ENCODE data around the gene ATP2C2.

ATP2C2 gene

DNA sequence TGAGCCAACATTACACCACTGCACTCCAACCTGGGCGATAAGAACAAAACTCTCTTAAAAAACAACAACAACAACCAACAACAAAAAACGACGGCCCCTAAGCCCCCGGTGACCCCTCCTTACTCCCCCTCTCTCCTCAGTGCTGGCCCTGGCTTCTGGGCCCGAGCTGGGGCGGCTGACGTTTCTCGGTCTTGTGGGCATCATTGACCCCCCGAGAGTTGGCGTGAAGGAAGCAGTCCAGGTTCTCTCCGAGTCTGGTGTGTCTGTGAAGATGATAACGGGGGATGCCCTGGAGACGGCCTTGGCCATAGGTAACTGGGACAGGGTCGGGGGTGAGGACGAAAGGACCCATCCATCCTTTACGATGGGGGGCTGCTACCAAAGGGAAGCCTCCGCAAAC is 83.4 kb downstream of the ATP2C2 start:
- no peak overlapping the region for H3K4me3 ChIP-seq (ENCODE audit: low read length in 2 of 2)
- peaks cover 0 to 4% of the 10 kb centered on the region in 2 donors for H3K27me3 ChIP-seq (ENCODE audit: control insufficient read depth in 1 of 2, insufficient read depth in 2 of 2, low read length in 2 of 2)
- no peaks in the 10 kb centered on the region for H3K4me1 ChIP-seq (ENCODE audit: control insufficient read depth, insufficient read depth, low read length)
- no peaks in the 10 kb centered on the region for H3K9me3 ChIP-seq (ENCODE audit: control insufficient read depth in 2 of 2, low read length in 2 of 2)
- no peak overlapping the region for H3K27ac ChIP-seq (ENCODE audit: low read length)
- H3K9ac ChIP-seq (ENCODE audit: low read length in 2 of 2), result no peak overlapping the region
- no peaks in the 10 kb centered on the region for H3K36me3 ChIP-seq (ENCODE audit: control insufficient read depth in 2 of 2, insufficient read depth in 2 of 2, low read length in 2 of 2)

DNA sequence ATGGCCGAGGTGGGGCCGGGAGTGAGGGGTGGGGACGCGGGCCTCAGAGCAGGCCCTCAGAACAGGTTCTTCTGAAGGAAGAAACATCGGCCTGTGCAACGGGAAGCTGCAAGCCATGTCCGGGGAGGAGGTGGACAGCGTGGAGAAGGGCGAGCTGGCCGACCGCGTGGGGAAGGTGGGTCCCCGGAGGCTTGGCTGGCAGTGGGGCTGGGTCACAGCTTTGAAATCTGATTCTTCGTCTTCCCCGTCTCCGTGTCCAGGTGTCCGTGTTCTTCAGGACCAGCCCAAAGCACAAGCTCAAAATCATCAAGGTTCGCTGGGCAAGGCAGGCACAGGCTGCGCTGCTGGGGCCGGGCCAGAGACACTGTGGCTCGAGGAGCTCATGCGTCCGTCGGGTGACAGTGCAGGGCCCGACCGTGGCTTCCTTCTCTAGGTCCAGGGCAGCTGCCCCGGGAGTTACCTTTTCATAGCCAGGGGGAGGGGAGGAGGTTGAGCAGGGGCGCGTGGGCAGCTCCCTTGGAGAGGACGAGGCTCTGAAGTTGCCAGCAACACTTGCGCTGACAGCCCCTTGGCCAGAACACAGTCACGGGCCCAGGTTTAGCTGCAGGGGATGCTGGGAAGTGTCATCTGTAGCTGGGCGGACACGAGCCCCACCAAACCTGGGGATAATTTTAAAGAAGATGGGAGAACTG is 84.9 kb downstream of the ATP2C2 start:
- Histone ChIP-seq H3K27me3 (ENCODE audit: control insufficient read depth in 1 of 2, insufficient read depth in 2 of 2, low read length in 2 of 2) (peaks cover 0 to 4% of the 10 kb centered on the region in 2 donors), H3K36me3 (ENCODE audit: control insufficient read depth in 2 of 2, insufficient read depth in 2 of 2, low read length in 2 of 2) (no peaks in the 10 kb centered on the region), H3K4me3 (ENCODE audit: low read length in 2 of 2) (no peak overlapping the region), H3K9ac (ENCODE audit: low read length in 2 of 2) (no peak overlapping the region), H3K9me3 (ENCODE audit: control insufficient read depth in 2 of 2, low read length in 2 of 2) (no peaks in the 10 kb centered on the region), H3K4me1 (ENCODE audit: control insufficient read depth, insufficient read depth, low read length) (no peaks in the 10 kb centered on the region), H3K27ac (ENCODE audit: low read length) (no peak overlapping the region)

DNA sequence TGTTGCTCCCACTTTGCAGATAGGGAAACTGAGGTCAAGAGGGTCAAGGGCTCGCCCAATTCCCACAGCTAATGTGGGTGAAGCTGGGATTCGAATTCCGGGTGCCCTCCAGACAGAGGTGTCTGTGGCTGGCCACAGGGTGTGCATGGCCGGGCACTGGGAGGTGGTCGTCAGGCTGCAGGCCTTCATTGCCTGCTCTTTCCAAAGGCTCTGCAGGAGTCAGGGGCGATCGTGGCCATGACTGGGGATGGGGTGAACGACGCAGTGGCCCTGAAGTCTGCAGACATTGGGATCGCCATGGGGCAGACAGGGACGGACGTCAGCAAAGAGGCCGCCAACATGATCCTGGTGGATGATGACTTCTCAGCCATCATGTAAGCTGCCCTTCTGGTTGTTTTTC is 86.3 kb downstream of the ATP2C2 start:
- Histone ChIP-seq H3K27me3 (ENCODE audit: control insufficient read depth in 1 of 2, insufficient read depth in 2 of 2, low read length in 2 of 2) (peaks cover 0 to 4% of the 10 kb centered on the region in 2 donors), H3K4me1 (ENCODE audit: control insufficient read depth, insufficient read depth, low read length) (no peaks in the 10 kb centered on the region), H3K4me3 (ENCODE audit: low read length in 2 of 2) (no peak overlapping the region), H3K9me3 (ENCODE audit: control insufficient read depth in 2 of 2, low read length in 2 of 2) (no peaks in the 10 kb centered on the region), H3K27ac (ENCODE audit: low read length) (no peak overlapping the region), H3K36me3 (ENCODE audit: control insufficient read depth in 2 of 2, insufficient read depth in 2 of 2, low read length in 2 of 2) (no peaks in the 10 kb centered on the region), H3K9ac (ENCODE audit: low read length in 2 of 2) (no peak overlapping the region)

DNA sequence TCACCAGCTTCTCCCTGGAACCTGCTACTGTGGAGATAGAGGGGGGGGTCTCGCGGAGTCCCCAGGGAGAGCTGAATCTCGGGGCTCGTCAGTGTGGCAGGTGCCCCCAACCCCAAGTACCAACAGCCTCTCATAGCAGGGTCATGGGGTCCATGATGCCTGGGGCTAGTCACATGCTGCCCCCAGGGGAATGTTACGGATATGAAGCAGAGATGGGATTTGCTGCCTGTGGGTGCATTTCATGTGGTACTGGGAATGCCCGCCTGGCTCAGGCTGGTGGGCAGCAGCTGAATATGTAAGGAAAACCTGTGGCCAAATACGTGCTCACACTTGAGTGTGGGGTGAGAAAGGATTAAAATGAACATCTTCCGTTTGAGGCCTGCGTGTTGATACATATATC is 86.7 kb downstream of the ATP2C2 start:
- Histone ChIP-seq H3K36me3 (ENCODE audit: control insufficient read depth in 2 of 2, insufficient read depth in 2 of 2, low read length in 2 of 2) (no peaks in the 10 kb centered on the region), H3K9me3 (ENCODE audit: control insufficient read depth in 2 of 2, low read length in 2 of 2) (no peaks in the 10 kb centered on the region), H3K27me3 (ENCODE audit: control insufficient read depth in 1 of 2, insufficient read depth in 2 of 2, low read length in 2 of 2) (peaks cover 0 to 4% of the 10 kb centered on the region in 2 donors), H3K4me1 (ENCODE audit: control insufficient read depth, insufficient read depth, low read length) (no peaks in the 10 kb centered on the region), H3K27ac (ENCODE audit: low read length) (no peak overlapping the region), H3K9ac (ENCODE audit: low read length in 2 of 2) (no peak overlapping the region), H3K4me3 (ENCODE audit: low read length in 2 of 2) (no peak overlapping the region)

DNA sequence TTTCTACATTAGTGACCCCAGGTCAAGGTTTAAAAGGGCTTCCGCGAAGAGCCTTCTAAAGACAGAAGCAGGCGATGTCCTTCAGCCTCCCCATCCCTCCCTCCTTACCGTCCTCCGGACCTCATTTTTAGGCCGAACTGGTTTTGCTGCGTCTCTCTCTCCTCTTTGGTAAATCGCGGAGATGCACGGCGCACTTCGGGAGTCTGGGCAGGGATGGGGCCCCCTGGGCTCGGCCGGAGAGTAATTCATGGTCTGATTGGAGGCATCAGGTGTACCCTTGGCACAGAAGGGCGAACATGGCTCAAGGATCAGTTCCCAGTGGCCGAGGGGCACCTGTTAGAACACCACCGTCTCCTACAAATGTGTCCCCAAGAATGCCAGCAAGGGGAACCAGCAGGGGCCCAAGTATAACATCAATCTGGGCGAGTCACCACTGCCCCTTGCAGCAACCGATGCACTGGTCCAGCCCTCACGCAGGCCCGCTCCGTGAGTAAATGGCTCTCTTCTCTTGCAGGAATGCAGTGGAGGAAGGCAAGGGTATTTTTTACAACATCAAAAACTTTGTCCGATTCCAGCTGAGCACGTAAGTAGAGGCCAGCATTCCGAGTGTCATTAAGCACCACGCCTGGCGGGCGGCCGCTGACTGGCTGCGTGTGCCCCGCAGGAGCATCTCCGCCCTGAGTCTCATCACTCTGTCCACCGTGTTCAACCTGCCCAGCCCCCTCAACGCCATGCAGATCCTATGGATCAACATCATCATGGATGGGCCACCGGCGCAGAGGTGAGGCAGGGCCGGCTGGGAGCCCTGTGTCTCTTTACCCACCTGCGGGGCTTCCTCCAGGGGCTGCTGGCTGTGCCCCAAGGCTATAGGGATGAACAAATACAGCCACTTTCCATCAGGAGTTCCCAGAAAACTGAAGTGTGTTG is 90.5 kb downstream of the ATP2C2 start:
- Histone ChIP-seq H3K27me3 (ENCODE audit: control insufficient read depth in 1 of 2, insufficient read depth in 2 of 2, low read length in 2 of 2) (no peaks in the 10 kb centered on the region), H3K9me3 (ENCODE audit: control insufficient read depth in 2 of 2, low read length in 2 of 2) (no peaks in the 10 kb centered on the region), H3K27ac (ENCODE audit: low read length) (no peak overlapping the region), H3K36me3 (ENCODE audit: control insufficient read depth in 2 of 2, insufficient read depth in 2 of 2, low read length in 2 of 2) (peaks cover 0 to 2% of the 10 kb centered on the region in 2 donors), H3K9ac (ENCODE audit: low read length in 2 of 2) (no peak overlapping the region), H3K4me1 (ENCODE audit: control insufficient read depth, insufficient read depth, low read length) (no peaks in the 10 kb centered on the region), H3K4me3 (ENCODE audit: low read length in 2 of 2) (no peak overlapping the region)

DNA sequence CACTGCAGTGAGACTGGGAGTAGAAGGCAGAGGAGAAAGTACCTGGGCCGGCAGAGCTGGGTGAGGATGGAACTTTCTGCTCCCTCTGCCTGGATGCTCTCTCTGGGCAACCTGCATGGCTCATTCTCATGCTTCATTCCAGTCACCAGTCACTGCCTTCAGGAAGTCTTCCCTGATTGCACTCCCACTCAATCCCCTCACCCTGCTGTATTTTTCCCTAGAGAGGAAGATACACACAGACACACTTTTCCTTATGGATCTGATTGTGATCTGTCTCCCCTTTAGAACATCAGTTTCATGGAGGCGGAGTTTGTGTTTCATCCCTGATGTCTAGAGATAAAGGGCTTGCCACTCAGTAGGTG is 91.2 kb downstream of the ATP2C2 start:
- Histone ChIP-seq H3K27ac (ENCODE audit: low read length) (no peak overlapping the region), H3K4me3 (ENCODE audit: low read length in 2 of 2) (no peak overlapping the region), H3K9ac (ENCODE audit: low read length in 2 of 2) (no peak overlapping the region), H3K4me1 (ENCODE audit: control insufficient read depth, insufficient read depth, low read length) (no peaks in the 10 kb centered on the region), H3K36me3 (ENCODE audit: control insufficient read depth in 2 of 2, insufficient read depth in 2 of 2, low read length in 2 of 2) (peaks cover 0 to 2% of the 10 kb centered on the region in 2 donors), H3K9me3 (ENCODE audit: control insufficient read depth in 2 of 2, low read length in 2 of 2) (no peaks in the 10 kb centered on the region), H3K27me3 (ENCODE audit: control insufficient read depth in 1 of 2, insufficient read depth in 2 of 2, low read length in 2 of 2) (no peaks in the 10 kb centered on the region)

DNA sequence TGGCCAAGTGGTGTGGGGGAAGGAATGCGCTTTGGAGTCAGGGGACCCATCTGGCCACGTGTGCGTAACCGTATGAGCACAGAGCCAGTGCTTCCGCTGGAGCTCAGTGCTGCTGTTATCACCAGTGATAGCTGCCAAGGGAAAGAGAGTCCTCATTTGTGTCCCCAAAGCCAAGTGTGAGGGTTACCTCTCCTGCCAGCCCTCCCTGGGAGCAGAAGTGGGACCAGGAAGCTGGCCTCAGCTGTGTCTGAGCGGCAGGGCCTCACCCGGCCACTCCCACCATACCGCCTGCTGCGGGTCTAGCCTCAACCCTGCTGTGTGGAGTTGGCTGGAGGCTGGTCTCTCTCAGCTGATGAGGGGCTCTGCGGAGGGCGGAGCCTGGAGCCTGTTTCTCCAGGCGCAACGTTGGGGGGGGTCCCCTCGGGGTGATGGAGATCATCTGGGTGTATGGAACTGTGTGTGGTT is 91.6 kb downstream of the ATP2C2 start:
- no peaks in the 10 kb centered on the region for H3K4me1 ChIP-seq (ENCODE audit: control insufficient read depth, insufficient read depth, low read length)
- no peak overlapping the region for H3K4me3 ChIP-seq (ENCODE audit: low read length in 2 of 2)
- peaks cover 0 to 2% of the 10 kb centered on the region in 2 donors for H3K36me3 ChIP-seq (ENCODE audit: control insufficient read depth in 2 of 2, insufficient read depth in 2 of 2, low read length in 2 of 2)
- H3K9ac ChIP-seq (ENCODE audit: low read length in 2 of 2), result no peak overlapping the region
- no peaks in the 10 kb centered on the region for H3K9me3 ChIP-seq (ENCODE audit: control insufficient read depth in 2 of 2, low read length in 2 of 2)
- no peaks in the 10 kb centered on the region for H3K27me3 ChIP-seq (ENCODE audit: control insufficient read depth in 1 of 2, insufficient read depth in 2 of 2, low read length in 2 of 2)
- no peak overlapping the region for H3K27ac ChIP-seq (ENCODE audit: low read length)

DNA sequence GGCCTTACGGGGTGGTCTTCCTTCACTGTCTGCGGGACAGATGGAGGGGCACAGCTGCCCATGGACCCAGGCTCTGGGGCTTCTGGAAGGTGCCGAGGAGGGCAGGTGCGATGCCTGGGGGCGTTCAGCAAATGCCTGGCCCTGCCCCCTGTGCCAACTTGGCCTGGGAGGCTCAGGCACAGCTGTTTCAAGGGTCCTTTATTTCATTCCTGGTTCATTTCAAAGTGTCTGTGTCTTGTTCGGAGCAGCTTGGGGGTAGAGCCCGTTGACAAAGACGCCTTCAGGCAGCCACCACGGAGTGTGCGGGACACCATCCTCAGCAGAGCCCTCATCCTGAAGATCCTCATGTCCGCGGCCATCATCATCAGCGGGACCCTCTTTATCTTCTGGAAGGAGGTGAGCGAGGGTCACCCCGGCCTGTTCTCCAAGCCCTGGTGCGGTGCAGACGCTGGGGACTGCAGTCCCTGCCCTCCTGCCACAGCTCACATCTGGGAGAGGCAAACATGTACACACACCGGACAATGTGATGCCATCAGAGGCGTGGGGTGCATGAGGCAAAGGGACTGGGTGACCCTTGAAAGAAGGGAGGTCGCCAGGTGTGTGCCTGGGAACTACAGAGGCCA is 92.2 kb downstream of the ATP2C2 start:
- H3K27me3 ChIP-seq (ENCODE audit: control insufficient read depth in 1 of 2, insufficient read depth in 2 of 2, low read length in 2 of 2), result no peaks in the 10 kb centered on the region
- H3K36me3 ChIP-seq (ENCODE audit: control insufficient read depth in 2 of 2, insufficient read depth in 2 of 2, low read length in 2 of 2), result peaks cover 0 to 2% of the 10 kb centered on the region in 2 donors
- no peak overlapping the region for H3K9ac ChIP-seq (ENCODE audit: low read length in 2 of 2)
- no peak overlapping the region for H3K27ac ChIP-seq (ENCODE audit: low read length)
- no peak overlapping the region for H3K4me3 ChIP-seq (ENCODE audit: low read length in 2 of 2)
- H3K9me3 ChIP-seq (ENCODE audit: control insufficient read depth in 2 of 2, low read length in 2 of 2), result no peaks in the 10 kb centered on the region
- no peaks in the 10 kb centered on the region for H3K4me1 ChIP-seq (ENCODE audit: control insufficient read depth, insufficient read depth, low read length)

DNA sequence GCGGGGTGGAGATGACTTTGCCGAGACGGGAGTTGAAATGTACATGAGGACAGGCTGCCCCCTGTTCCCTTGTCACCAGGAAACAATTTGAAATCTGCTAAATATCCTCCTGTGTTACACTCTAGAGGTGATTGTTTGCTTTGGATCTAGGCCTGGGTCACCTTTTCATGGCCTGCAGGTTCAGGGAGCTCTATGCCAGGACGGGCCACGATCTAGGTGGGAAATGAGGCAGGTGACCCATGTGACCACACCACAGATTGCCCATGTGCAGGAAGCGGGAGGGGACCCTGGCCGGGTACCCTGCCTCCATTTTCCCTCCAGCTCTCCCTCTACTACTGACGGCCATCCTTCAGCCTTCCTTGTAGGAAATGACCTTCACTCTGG is 92.7 kb downstream of the ATP2C2 start:
- Histone ChIP-seq H3K4me3 (ENCODE audit: low read length in 2 of 2) (no peak overlapping the region), H3K4me1 (ENCODE audit: control insufficient read depth, insufficient read depth, low read length) (no peaks in the 10 kb centered on the region), H3K27me3 (ENCODE audit: control insufficient read depth in 1 of 2, insufficient read depth in 2 of 2, low read length in 2 of 2) (no peaks in the 10 kb centered on the region), H3K27ac (ENCODE audit: low read length) (no peak overlapping the region), H3K9me3 (ENCODE audit: control insufficient read depth in 2 of 2, low read length in 2 of 2) (no peaks in the 10 kb centered on the region), H3K9ac (ENCODE audit: low read length in 2 of 2) (no peak overlapping the region), H3K36me3 (ENCODE audit: control insufficient read depth in 2 of 2, insufficient read depth in 2 of 2, low read length in 2 of 2) (peaks cover 0 to 2% of the 10 kb centered on the region in 2 donors)

DNA sequence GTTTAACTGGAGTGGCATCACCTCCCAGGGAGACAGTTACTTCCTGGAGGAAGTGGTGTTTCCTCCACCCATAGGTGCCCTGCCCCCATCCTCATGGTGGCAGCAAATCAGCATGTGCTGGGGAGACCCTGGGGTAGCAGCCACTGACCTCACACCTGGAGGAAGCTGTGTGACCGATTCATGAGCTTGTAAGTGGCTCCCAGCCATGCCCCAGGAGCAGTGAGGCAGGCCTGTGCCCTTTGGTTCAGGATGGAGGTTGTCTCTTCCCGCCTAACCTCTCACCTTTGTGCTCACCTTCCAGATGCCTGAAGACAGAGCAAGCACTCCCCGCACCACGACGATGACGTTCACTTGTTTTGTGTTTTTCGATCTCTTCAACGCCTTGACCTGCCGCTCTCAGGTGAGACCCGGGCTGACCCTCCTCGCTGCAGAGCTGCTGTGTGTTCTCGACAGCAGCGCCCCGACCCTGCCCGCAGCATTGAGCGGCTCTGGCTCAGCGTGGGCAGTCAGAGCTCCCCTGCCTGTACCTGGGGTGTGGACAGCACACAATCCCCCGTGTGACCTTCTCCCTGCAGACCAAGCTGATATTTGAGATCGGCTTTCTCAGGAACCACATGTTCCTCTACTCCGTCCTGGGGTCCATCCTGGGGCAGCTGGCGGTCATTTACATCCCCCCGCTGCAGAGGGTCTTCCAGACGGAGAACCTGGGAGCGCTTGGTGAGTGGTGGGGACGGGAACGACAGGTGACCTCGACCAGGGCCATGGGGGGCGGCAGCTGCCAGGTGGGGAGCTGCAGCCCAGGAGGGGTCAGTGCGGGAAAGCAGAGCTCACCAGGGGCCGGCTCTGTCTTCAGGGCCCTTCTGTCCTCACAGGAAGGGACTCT is 93.3 kb downstream of the ATP2C2 start:
- H3K9me3 ChIP-seq (ENCODE audit: control insufficient read depth in 2 of 2, low read length in 2 of 2), result no peaks in the 10 kb centered on the region
- no peak overlapping the region for H3K27ac ChIP-seq (ENCODE audit: low read length)
- H3K36me3 ChIP-seq (ENCODE audit: control insufficient read depth in 2 of 2, insufficient read depth in 2 of 2, low read length in 2 of 2), result peaks cover 2 to 3% of the 10 kb centered on the region in 2 donors
- no peaks in the 10 kb centered on the region for H3K27me3 ChIP-seq (ENCODE audit: control insufficient read depth in 1 of 2, insufficient read depth in 2 of 2, low read length in 2 of 2)
- H3K4me3 ChIP-seq (ENCODE audit: low read length in 2 of 2), result no peak overlapping the region
- no peaks in the 10 kb centered on the region for H3K4me1 ChIP-seq (ENCODE audit: control insufficient read depth, insufficient read depth, low read length)
- no peak overlapping the region for H3K9ac ChIP-seq (ENCODE audit: low read length in 2 of 2)
